CD4-positive, alpha-beta T cell treated with Interleukin-10 for 1 hour (primary cell): Measurements from ENCODE around the gene PATE3.

Experiments
- DNase-seq: peaks from one replicate; pipeline ENCODE4 v3.0.0-alpha.2; 2020

PATE3 gene

GRCh38 chr11:125787827-125788226, at the start of gene PATE3:
TSS of gene PATE3 (plus strand) at chr11:125788127. CDS start at chr11:125788152, 25 bp downstream.
- no peak for DNase-seq

GRCh38 chr11:125740617-125741016, 47.3 kb upstream of the PATE3 start:
- no peak for DNase-seq

GRCh38 chr11:125743681-125744080, 44.2 kb upstream of the PATE3 start:
- no peak for DNase-seq

GRCh38 chr11:125745979-125746378, 41.9 kb upstream of the PATE3 start, which contains the start of gene PATE1:
TSS of gene PATE1 (plus strand) at chr11:125746279. CDS start at chr11:125746305, 26 bp downstream.
- DNase-seq: no peak

- no peak for DNase-seq
These were observed 37.3 kb upstream of the PATE3 start for GRCh38 chr11:125750629-125751028.

GRCh38 chr11:125756050-125756449, 31.9 kb upstream of the PATE3 start:
- no peak for DNase-seq

GRCh38 chr11:125762445-125762844, 25.5 kb upstream of the PATE3 start:
- no peak for DNase-seq

- no peak for DNase-seq
These were observed 24.4 kb upstream of the PATE3 start for GRCh38 chr11:125763483-125763882.

GRCh38 chr11:125766251-125766650, 21.7 kb upstream of the PATE3 start:
- no peak for DNase-seq

- no peak for DNase-seq
These were observed 19.4 kb upstream of the PATE3 start for GRCh38 chr11:125768336-125769046.

- DNase-seq: no peak
These were observed 17.3 kb upstream of the PATE3 start for GRCh38 chr11:125770583-125770982.

GRCh38 chr11:125772834-125773505, 15.0 kb upstream of the PATE3 start:
- no peak for DNase-seq

- DNase-seq: no peak
These were observed 14.4 kb upstream of the PATE3 start for GRCh38 chr11:125773516-125773915.

- DNase-seq: no peak
These were observed 10.6 kb upstream of the PATE3 start for GRCh38 chr11:125777309-125777708.

- DNase-seq: no peak
These were observed 9.2 kb upstream of the PATE3 start, which contains the start of gene PATE2 for GRCh38 chr11:125778728-125779127. TSS of gene PATE2 (minus strand) at chr11:125778828. CDS start at chr11:125778773, 55 bp downstream.

GRCh38 chr11:125784678-125785077, 3.2 kb upstream of the PATE3 start:
- DNase-seq: no peak

GRCh38 chr11:125790825-125791224, 2.9 kb downstream of the PATE3 start:
- no peak for DNase-seq

GRCh38 chr11:125797641-125798040, 9.7 kb downstream of the PATE3 start:
- no peak for DNase-seq

- DNase-seq: no peak
These were observed 11.9 kb downstream of the PATE3 start for GRCh38 chr11:125799808-125800207.

GRCh38 chr11:125802387-125802786, 14.5 kb downstream of the PATE3 start:
- DNase-seq: no peak

GRCh38 chr11:125807909-125808308, 20.0 kb downstream of the PATE3 start:
- no peak for DNase-seq

- no peak for DNase-seq
These were observed 45.1 kb downstream of the PATE3 start, which contains the start of gene PATE4 for GRCh38 chr11:125833016-125833415. TSS of gene PATE4 (plus strand) at chr11:125833316. CDS start at chr11:125833360, 44 bp downstream.

GRCh38 chr11:125835748-125836147, 47.8 kb downstream of the PATE3 start:
- DNase-seq: no peak
